Esophagus muscularis mucosa (tissue), 4 donors: ENCODE data around the gene CASP9.

Experiments
- CTCF ChIP-seq, 3 experiments: fragments of 200-600 bp in 2 of 3; fragments of 450-650 bp in 1 of 3; sonication (generic) in 2 of 3; IDR thresholded peaks; one replicate each; pipeline ENCODE4 v1.5.1; 2017 to 2019; ENCODE audit warnings: antibody characterized with exemption in 3 of 3, mild to moderate bottlenecking in 2 of 3, moderate library complexity in 1 of 3
- EP300 ChIP-seq: sonication (generic); formaldehyde crosslinking; IDR thresholded peaks from one replicate; pipeline ENCODE4 v1.6.1; 2017; ENCODE audit warnings: antibody characterized with exemption
- POLR2A ChIP-seq: fragments of 450-650 bp; IDR thresholded peaks from one replicate; pipeline ENCODE4 v1.6.1; 2017; ENCODE audit warnings: antibody characterized with exemption, moderate library complexity, mild to moderate bottlenecking, low read depth
- POLR2AphosphoS5 ChIP-seq, 2 donors: sonication (generic); formaldehyde crosslinking; IDR thresholded peaks; one replicate each; pipeline ENCODE4 v1.6.1; 2017; ENCODE audit warnings: antibody characterized with exemption in 2 of 2

- no peak for TF ChIP-seq CTCF (IDR thresholded peaks at IDR 0.05)
- no peak for TF ChIP-seq POLR2AphosphoS5 (IDR thresholded peaks at IDR 0.05)
- no peak for TF ChIP-seq POLR2A
- no peak for TF ChIP-seq EP300
Measured at GRCh38 chr1:15541231-15541792, 17.3 kb upstream of the CASP9 start.
